SK-N-SH (cell line): Measurements from ENCODE around the gene C19orf44. TPM values are rescaled to one million over a fixed set of nuclear protein-coding genes. Genes with fewer than 3 reads are reported as not detected.

Experiments used
- CTCF ChIA-PET: fragments of 300-600, 350-600 bp; formaldehyde crosslinking; extraction: SDS; loops from one replicate; lab custom pipeline; 2021; lab: Yijun Ruan, JAX
- POLR2A ChIA-PET: fragments of 350-600 bp; sonication (Branson Sonifier 250); formaldehyde crosslinking; extraction: SDS; loops from one replicate; lab custom pipeline; 2020; ENCODE audit warnings: antibody characterized with exemption, inconsistent platforms; lab: Yijun Ruan, JAX
- DNase-seq: peaks from one replicate; pipeline ENCODE4 v3.0.0; 2012
- H2AFZ ChIP-seq: fragments of 200-600 bp; sonication (generic); 2 replicates; pipeline ENCODE4 v1.8.1; 2016; ENCODE audit warnings: antibody characterized with exemption, mild to moderate bottlenecking, low read depth
- H3F3A ChIP-seq: fragments of 200-600 bp; sonication (generic); replicated peaks from 2 replicates; pipeline ENCODE3; 2016; ENCODE audit warnings: antibody characterized with exemption, mild to moderate bottlenecking; ENCODE audit not compliant: insufficient read depth
- H3K27ac ChIP-seq, 2 experiments: fragments of 200-500 bp in 1 of 2; fragments of 200-600 bp in 1 of 2; sonication (Bioruptor generic) in 1 of 2; sonication (generic), shearing (Covaris generic) in 1 of 2; 2 replicates each; pipeline versions ENCODE4 v1.5.1 to v1.6.1; 2014 to 2016; ENCODE audit warnings: low read depth in 2 of 2, inconsistent platforms in 1 of 2, low read length in 1 of 2, mild to moderate bottlenecking in 1 of 2, mixed read lengths in 1 of 2
- H3K27me3 ChIP-seq: fragments of 200-600 bp; sonication (generic), shearing (Covaris generic); 2 replicates; pipeline ENCODE4 v1.6.1; 2016; ENCODE audit warnings: mixed run types; ENCODE audit not compliant: insufficient read depth
- H3K36me3 ChIP-seq, 2 experiments: fragments of 200-500 bp in 1 of 2; fragments of 200-600 bp in 1 of 2; sonication (Bioruptor generic) in 1 of 2; sonication (generic) in 1 of 2; replicated peaks in 1 of 2; 2 replicates each; pipeline versions ENCODE3 to v1.5.1; 2014 to 2016; ENCODE audit warnings: low read length in 1 of 2, mild to moderate bottlenecking in 1 of 2; ENCODE audit not compliant: insufficient read depth in 2 of 2, control insufficient read depth in 1 of 2
- H3K4me1 ChIP-seq, 2 experiments: fragments of 200-500 bp in 1 of 2; fragments of 200-600 bp in 1 of 2; sonication (Bioruptor generic) in 1 of 2; sonication (generic), shearing (Covaris generic) in 1 of 2; 2 replicates each; pipeline versions ENCODE4 v1.5.1 to v1.6.1; 2014 to 2016; ENCODE audit warnings: low read depth in 1 of 2, low read length in 1 of 2, mixed run types in 1 of 2; ENCODE audit not compliant: insufficient read depth in 2 of 2, control insufficient read depth in 1 of 2
- H3K4me2 ChIP-seq: fragments of 200-600 bp; sonication (generic), shearing (Covaris generic); 2 replicates; pipeline ENCODE4 v1.6.1; 2017; ENCODE audit warnings: mixed run types
- H3K4me3 ChIP-seq, 2 experiments: fragments of 200-500 bp in 1 of 2; fragments of 200-600 bp in 1 of 2; sonication (Bioruptor generic) in 1 of 2; sonication (generic), shearing (Covaris generic) in 1 of 2; 2 replicates each; pipeline versions ENCODE4 v1.5.1 to v1.8.1; 2014 to 2016; ENCODE audit warnings: low read depth in 2 of 2, inconsistent platforms in 1 of 2, low read length in 1 of 2, mild to moderate bottlenecking in 1 of 2, mixed read lengths in 1 of 2, moderate library complexity in 1 of 2
- H3K79me2 ChIP-seq: fragments of 200-600 bp; sonication (generic); 2 replicates; pipeline ENCODE4 v1.8.1; 2017; ENCODE audit warnings: mild to moderate bottlenecking; ENCODE audit not compliant: insufficient read depth
- H3K9ac ChIP-seq: fragments of 200-600 bp; sonication (generic); 2 replicates; pipeline ENCODE4 v1.6.1; 2017; ENCODE audit warnings: mixed run types
- H3K9me2 ChIP-seq: fragments of 200-600 bp; sonication (generic); 2 replicates; pipeline ENCODE4 v1.6.1; 2017; ENCODE audit warnings: mixed run types
- H3K9me3 ChIP-seq: fragments of 200-600 bp; sonication (generic); 2 replicates; pipeline ENCODE4 v1.6.1; 2017; ENCODE audit warnings: mixed run types, mild to moderate bottlenecking, moderate library complexity
- H4K20me1 ChIP-seq: fragments of 200-600 bp; sonication (generic); 2 replicates; pipeline ENCODE4 v1.6.1; 2017; ENCODE audit warnings: mild to moderate bottlenecking, mixed run types; ENCODE audit not compliant: insufficient read depth
- CHD2 ChIP-seq: fragments of 150-350 bp; IDR thresholded peaks from 2 replicates; pipeline ENCODE4 v1.6.1; 2018; ENCODE audit warnings: low read length; ENCODE audit not compliant: partially characterized antibody
- CTCF ChIP-seq: fragments of 200-600 bp; sonication (generic); IDR thresholded peaks from 2 replicates; pipeline ENCODE4 v1.6.1; 2017; ENCODE audit warnings: antibody characterized with exemption, mild to moderate bottlenecking, moderate library complexity
- ELF1 ChIP-seq: IDR thresholded peaks from 2 replicates; pipeline ENCODE4 v1.4.0; 2012
- EP300 ChIP-seq, 2 experiments: IDR thresholded peaks; 2 replicates each; pipeline versions ENCODE4 v1.4.0 to v1.6.1; 2012; ENCODE audit warnings: borderline replicate concordance in 1 of 2, low read depth in 1 of 2, low read length in 1 of 2
- EZH2phosphoT487 ChIP-seq: fragments of 200-600 bp; sonication (generic); IDR thresholded peaks from 2 replicates; pipeline ENCODE4 v1.6.1; 2017; ENCODE audit warnings: low read depth, mixed run types, mild to moderate bottlenecking, antibody characterized with exemption, moderate library complexity, borderline replicate concordance
- FOXJ3 ChIP-seq: sonication (generic); formaldehyde crosslinking; IDR thresholded peaks from 2 replicates; pipeline ENCODE4 v1.5.1; 2020; ENCODE audit warnings: mild to moderate bottlenecking, missing genetic modification reagents
- GABPA ChIP-seq: IDR thresholded peaks from 2 replicates; pipeline ENCODE4 v1.4.0; 2012; ENCODE audit warnings: low read depth, mild to moderate bottlenecking
- GATA2 ChIP-seq: sonication (generic); formaldehyde crosslinking; IDR thresholded peaks from 2 replicates; pipeline ENCODE4 v1.5.0; 2020; ENCODE audit warnings: mild to moderate bottlenecking, missing genetic modification reagents
- JUND ChIP-seq: IDR thresholded peaks from 2 replicates; pipeline ENCODE4 v1.4.0; 2012
- NFIC ChIP-seq: IDR thresholded peaks from 2 replicates; pipeline ENCODE4 v1.4.0; 2012; ENCODE audit warnings: borderline replicate concordance
- NRF1 ChIP-seq: IDR thresholded peaks from 2 replicates; pipeline ENCODE4 v1.6.1; 2012; ENCODE audit warnings: low read depth, mild to moderate bottlenecking, low read length
- PBX3 ChIP-seq: IDR thresholded peaks from 2 replicates; pipeline ENCODE4; 2012
- RCOR1 ChIP-seq: fragments of 150-350 bp; IDR thresholded peaks from 2 replicates; pipeline ENCODE4 v1.6.1; 2017; ENCODE audit warnings: antibody characterized with exemption, low read length
- RFX5 ChIP-seq: IDR thresholded peaks from 2 replicates; pipeline ENCODE4 v1.6.1; 2012; ENCODE audit warnings: mild to moderate bottlenecking, improper control_type of control experiment, low read length
- SIN3A ChIP-seq: IDR thresholded peaks from 2 replicates; pipeline ENCODE4 v1.6.1; 2012; ENCODE audit warnings: low read depth, mild to moderate bottlenecking, low read length, moderate library complexity, borderline replicate concordance
- SMC3 ChIP-seq: IDR thresholded peaks from 2 replicates; pipeline ENCODE4 v1.6.1; 2012; ENCODE audit warnings: low read depth, low read length, improper control_type of control experiment
- TAF1 ChIP-seq: IDR thresholded peaks from 2 replicates; pipeline ENCODE4 v1.6.1; 2012; ENCODE audit warnings: low read depth, mild to moderate bottlenecking, low read length, moderate library complexity, borderline replicate concordance
- TCF12 ChIP-seq: IDR thresholded peaks from 2 replicates; pipeline ENCODE4 v1.4.0; 2012
- TEAD4 ChIP-seq: IDR thresholded peaks from 2 replicates; pipeline ENCODE4 v1.4.0; 2012; ENCODE audit warnings: mild to moderate bottlenecking, borderline replicate concordance; ENCODE audit not compliant: insufficient read depth
- WGBS: methylation state at CpG from one replicate; pipeline ENCODE4 v1.1.6; 2017; ENCODE audit warnings: low lambda C conversion rate; 5-methylcytosine and 5-hydroxymethylcytosine counted together
- polyA plus RNA-seq, 3 experiments: library from polyadenylated mRNA; depleted of rRNA; stranded (reverse); fragments of >200 nt; gene quantifications; 2 replicates each; pipeline ENCODE4 v1.2.3, GENCODE V29; 2012
- TF ChIP-seq, protein P1 (sequence below): fragments of 150-350 bp; IDR thresholded peaks from 2 replicates; pipeline ENCODE4 v1.6.1; 2016; ENCODE audit warnings: mild to moderate bottlenecking, low read depth, low read length
- TF ChIP-seq, protein P2 (sequence below): IDR thresholded peaks from 2 replicates; pipeline ENCODE4 v1.6.1; 2012; ENCODE audit warnings: mild to moderate bottlenecking, low read depth, low read length, moderate library complexity
- TF ChIP-seq, protein P3 (sequence below): IDR thresholded peaks from 2 replicates; pipeline ENCODE4 v1.4.0; 2012; ENCODE audit warnings: low read depth
- TF ChIP-seq, protein P4 (sequence below): IDR thresholded peaks from 2 replicates; pipeline ENCODE4 v1.4.0; 2012; ENCODE audit warnings: low read depth, borderline replicate concordance

The C19orf44 gene
- 5.1 and 6.0 TPM in 2 replicates for polyA plus RNA-seq (2012; rRNA removed)
- 3.7 and 4.7 TPM in 2 replicates for polyA plus RNA-seq (2012; cell fraction: cytosol; rRNA removed)
- polyA plus RNA-seq (2012; cell fraction: nucleus; rRNA removed) = 17.9 and 22.3 TPM in 2 replicates

DNA sequence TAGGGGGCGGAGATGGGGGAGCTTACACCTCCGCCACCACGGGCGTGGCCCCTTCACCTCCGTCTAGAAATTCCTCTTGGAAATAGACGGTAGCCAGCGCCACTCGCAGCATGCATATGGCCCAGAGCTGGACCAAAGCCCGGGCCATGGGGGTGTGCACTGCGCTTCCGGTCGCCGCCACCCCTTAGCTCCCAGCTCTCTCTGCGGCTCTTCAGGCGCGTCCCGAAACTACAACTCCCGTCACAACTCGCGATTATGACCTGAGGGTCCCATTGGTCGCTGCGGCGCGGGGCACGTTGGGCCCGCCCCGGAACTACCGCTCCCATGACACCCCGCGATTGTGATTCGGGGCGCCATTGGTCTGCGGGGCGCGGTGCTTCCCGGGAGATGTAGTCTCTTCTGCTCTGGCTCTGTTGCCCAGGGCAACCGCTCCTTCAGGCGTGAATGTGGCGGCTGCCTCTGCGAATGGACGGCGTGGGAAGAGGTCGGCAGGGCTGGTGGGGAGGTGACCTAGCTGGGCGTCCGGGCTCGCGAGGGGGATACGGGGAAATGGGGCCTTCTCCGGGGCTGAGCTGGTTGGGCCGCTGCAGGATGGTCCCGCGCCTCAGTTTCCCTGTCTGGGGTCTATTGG is at the start of gene C19orf44, which contains the start of gene CALR3:
TSS of gene C19orf44 (plus strand) at position 413 of the 631 bp plus-strand sequence. CDS start 4,399 bp downstream, outside the sequence.
TSS of gene CALR3 (minus strand) at position 186 of the 631 bp plus-strand sequence. CDS start at position 148, 38 bp downstream.
- peaks cover 0 to 4% of the 10 kb centered on the region in 2 experiments for H3K36me3 ChIP-seq
- H3K4me3 ChIP-seq = peak within 1 kb of the TSS; percentile 49 to 78
- DNase-seq = peak; percentile 96
- H3K4me2 ChIP-seq = peak within 1 kb of the TSS; percentile 88
- peaks cover 26% of the 10 kb centered on the region for H3K79me2 ChIP-seq
- no peaks in the 10 kb centered on the region for H3K9me2 ChIP-seq
- no peaks in the 10 kb centered on the region for H4K20me1 ChIP-seq
- ChIA-PET CTCF (interaction anchor here (0.7 to 2.2 kb wide), 4 partner anchors 18 to 75 kb away, joined by 3 to 12 read pairs (median 3); no protein-coding TSS in a partner anchor), POLR2A (interaction anchor here (0.6 to 1.1 kb wide), 4 partner anchors 9 to 163 kb away, joined by 3 read pairs; no protein-coding TSS in a partner anchor)
- no peaks in the 10 kb centered on the region for H3K27me3 ChIP-seq
- H3K9ac ChIP-seq = peak within 1 kb of the TSS; percentile 77
- no peaks in the 10 kb centered on the region for H3K9me3 ChIP-seq
- peak within 1 kb of the TSS; percentile 71 to 74 for H3K27ac ChIP-seq
- 0% methylated on average over 16 of the region's 52 CpGs for WGBS
- H2AFZ ChIP-seq = peak within 1 kb of the TSS; percentile 97
- H3K4me1 ChIP-seq = no peaks in the 10 kb centered on the region; a peak in 1 of 4 replicates
- H3F3A ChIP-seq = no peaks in the 10 kb centered on the region
- TF ChIP-seq, protein P1, sequence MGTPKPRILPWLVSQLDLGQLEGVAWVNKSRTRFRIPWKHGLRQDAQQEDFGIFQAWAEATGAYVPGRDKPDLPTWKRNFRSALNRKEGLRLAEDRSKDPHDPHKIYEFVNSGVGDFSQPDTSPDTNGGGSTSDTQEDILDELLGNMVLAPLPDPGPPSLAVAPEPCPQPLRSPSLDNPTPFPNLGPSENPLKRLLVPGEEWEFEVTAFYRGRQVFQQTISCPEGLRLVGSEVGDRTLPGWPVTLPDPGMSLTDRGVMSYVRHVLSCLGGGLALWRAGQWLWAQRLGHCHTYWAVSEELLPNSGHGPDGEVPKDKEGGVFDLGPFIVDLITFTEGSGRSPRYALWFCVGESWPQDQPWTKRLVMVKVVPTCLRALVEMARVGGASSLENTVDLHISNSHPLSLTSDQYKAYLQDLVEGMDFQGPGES = no peak
- TF ChIP-seq NFIC (peak; percentile 73), SIN3A (no peak), TAF1 (peak; percentile 64; the same call in 1 of the 2 replicates), CHD2 (peak; percentile 96), JUND (no peak), EZH2phosphoT487 (no peak), GATA2 (CRISPR knock-in tag) (no peak), RFX5 (no peak), TCF12 (no peak), RCOR1 (no peak), SMC3 (no peak), EP300 (IDR thresholded peaks at IDR 0.05; ENCODE audit: borderline replicate concordance in 1 of 2, low read depth in 1 of 2, low read length in 1 of 2) (no peak), NRF1 (no peak), ELF1 (peak; percentile 90), FOXJ3 (CRISPR knock-in tag) (no peak), PBX3 (peak; percentile 6; the same call in 1 of the 2 replicates), TEAD4 (no peak), GABPA (peak; percentile 90), CTCF (no peak)
- TF ChIP-seq, protein P2, sequence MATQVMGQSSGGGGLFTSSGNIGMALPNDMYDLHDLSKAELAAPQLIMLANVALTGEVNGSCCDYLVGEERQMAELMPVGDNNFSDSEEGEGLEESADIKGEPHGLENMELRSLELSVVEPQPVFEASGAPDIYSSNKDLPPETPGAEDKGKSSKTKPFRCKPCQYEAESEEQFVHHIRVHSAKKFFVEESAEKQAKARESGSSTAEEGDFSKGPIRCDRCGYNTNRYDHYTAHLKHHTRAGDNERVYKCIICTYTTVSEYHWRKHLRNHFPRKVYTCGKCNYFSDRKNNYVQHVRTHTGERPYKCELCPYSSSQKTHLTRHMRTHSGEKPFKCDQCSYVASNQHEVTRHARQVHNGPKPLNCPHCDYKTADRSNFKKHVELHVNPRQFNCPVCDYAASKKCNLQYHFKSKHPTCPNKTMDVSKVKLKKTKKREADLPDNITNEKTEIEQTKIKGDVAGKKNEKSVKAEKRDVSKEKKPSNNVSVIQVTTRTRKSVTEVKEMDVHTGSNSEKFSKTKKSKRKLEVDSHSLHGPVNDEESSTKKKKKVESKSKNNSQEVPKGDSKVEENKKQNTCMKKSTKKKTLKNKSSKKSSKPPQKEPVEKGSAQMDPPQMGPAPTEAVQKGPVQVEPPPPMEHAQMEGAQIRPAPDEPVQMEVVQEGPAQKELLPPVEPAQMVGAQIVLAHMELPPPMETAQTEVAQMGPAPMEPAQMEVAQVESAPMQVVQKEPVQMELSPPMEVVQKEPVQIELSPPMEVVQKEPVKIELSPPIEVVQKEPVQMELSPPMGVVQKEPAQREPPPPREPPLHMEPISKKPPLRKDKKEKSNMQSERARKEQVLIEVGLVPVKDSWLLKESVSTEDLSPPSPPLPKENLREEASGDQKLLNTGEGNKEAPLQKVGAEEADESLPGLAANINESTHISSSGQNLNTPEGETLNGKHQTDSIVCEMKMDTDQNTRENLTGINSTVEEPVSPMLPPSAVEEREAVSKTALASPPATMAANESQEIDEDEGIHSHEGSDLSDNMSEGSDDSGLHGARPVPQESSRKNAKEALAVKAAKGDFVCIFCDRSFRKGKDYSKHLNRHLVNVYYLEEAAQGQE = no peak
- TF ChIP-seq, protein P3, sequence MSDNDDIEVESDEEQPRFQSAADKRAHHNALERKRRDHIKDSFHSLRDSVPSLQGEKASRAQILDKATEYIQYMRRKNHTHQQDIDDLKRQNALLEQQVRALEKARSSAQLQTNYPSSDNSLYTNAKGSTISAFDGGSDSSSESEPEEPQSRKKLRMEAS = peak; percentile 91
- TF ChIP-seq, protein P4, sequence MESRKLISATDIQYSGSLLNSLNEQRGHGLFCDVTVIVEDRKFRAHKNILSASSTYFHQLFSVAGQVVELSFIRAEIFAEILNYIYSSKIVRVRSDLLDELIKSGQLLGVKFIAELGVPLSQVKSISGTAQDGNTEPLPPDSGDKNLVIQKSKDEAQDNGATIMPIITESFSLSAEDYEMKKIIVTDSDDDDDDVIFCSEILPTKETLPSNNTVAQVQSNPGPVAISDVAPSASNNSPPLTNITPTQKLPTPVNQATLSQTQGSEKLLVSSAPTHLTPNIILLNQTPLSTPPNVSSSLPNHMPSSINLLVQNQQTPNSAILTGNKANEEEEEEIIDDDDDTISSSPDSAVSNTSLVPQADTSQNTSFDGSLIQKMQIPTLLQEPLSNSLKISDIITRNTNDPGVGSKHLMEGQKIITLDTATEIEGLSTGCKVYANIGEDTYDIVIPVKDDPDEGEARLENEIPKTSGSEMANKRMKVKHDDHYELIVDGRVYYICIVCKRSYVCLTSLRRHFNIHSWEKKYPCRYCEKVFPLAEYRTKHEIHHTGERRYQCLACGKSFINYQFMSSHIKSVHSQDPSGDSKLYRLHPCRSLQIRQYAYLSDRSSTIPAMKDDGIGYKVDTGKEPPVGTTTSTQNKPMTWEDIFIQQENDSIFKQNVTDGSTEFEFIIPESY = no peak
